Neutrophil (primary cell): ENCODE measurements around the gene SIGLEC12.

Source experiments
- H3K27ac ChIP-seq: fragments of 200-600 bp; sonication (generic); 2 replicates; pipeline ENCODE4 v1.5.1; 2016; ENCODE audit warnings: mild to moderate bottlenecking, moderate library complexity
- H3K27me3 ChIP-seq: fragments of 200-600 bp; sonication (generic); 2 replicates; pipeline ENCODE4 v1.6.0; 2016; ENCODE audit warnings: mild to moderate bottlenecking
- H3K36me3 ChIP-seq: fragments of 200-600 bp; sonication (generic); 2 replicates; pipeline ENCODE4 v1.5.1; 2017
- H3K4me1 ChIP-seq, 2 experiments: fragments of 200-600 bp in 1 of 2; sonication (generic) in 1 of 2; 1 replicate in 1 of 2; 2 replicates in 1 of 2; pipeline versions ENCODE4 v1.5.1 to v1.6.1; 2013 to 2016; ENCODE audit warnings: low read depth in 1 of 2, low read length in 1 of 2, mild to moderate bottlenecking in 1 of 2, moderate library complexity in 1 of 2; ENCODE audit not compliant: control insufficient read depth in 1 of 2, insufficient read depth in 1 of 2
- H3K4me3 ChIP-seq, 2 experiments: fragments of 200-600 bp in 1 of 2; sonication (generic) in 1 of 2; 1 replicate in 1 of 2; 2 replicates in 1 of 2; pipeline ENCODE4 v1.5.1; 2013 to 2016; ENCODE audit warnings: low read depth in 1 of 2, low read length in 1 of 2, mild to moderate bottlenecking in 1 of 2, moderate library complexity in 1 of 2
- H3K9me3 ChIP-seq: fragments of 200-600 bp; sonication (generic); 2 replicates; pipeline ENCODE4 v1.5.1; 2016
- CTCF ChIP-seq: fragments of 200-600 bp; sonication (generic); IDR thresholded peaks from 2 replicates; pipeline ENCODE4 v1.5.1; 2016; ENCODE audit warnings: antibody characterized with exemption

Gene SIGLEC12

GRCh38 chr19:51497666-51498065 is 3.9 kb downstream of the SIGLEC12 start:
- no peak for TF ChIP-seq CTCF
- Histone ChIP-seq H3K27me3 (no peaks in the 10 kb centered on the region), H3K4me3 (no peak overlapping the region), H3K9me3 (no peaks in the 10 kb centered on the region), H3K4me1 (peaks cover 16 to 22% of the 10 kb centered on the region in 2 experiments), H3K27ac (no peak overlapping the region), H3K36me3 (no peaks in the 10 kb centered on the region)

- Histone ChIP-seq H3K4me1 (peaks cover 0 to 5% of the 10 kb centered on the region in 2 experiments), H3K27ac (no peak overlapping the region), H3K4me3 (no peak overlapping the region), H3K36me3 (no peaks in the 10 kb centered on the region), H3K9me3 (no peaks in the 10 kb centered on the region), H3K27me3 (no peaks in the 10 kb centered on the region)
- TF ChIP-seq CTCF = no peak
Observed at GRCh38 chr19:51493776-51494175, 7.8 kb downstream of the SIGLEC12 start.

- no peaks in the 10 kb centered on the region for H3K9me3 ChIP-seq
Observed at GRCh38 chr19:51491586-51491985, 10.0 kb downstream of the SIGLEC12 start.

GRCh38 chr19:51490676-51491075 is 10.9 kb downstream of the SIGLEC12 start:
- Histone ChIP-seq H3K4me3 (no peak overlapping the region), H3K9me3 (no peaks in the 10 kb centered on the region), H3K27me3 (peaks cover 2% of the 10 kb centered on the region), H3K27ac (no peak overlapping the region), H3K4me1 (peaks cover 0 to 5% of the 10 kb centered on the region in 2 experiments), H3K36me3 (no peaks in the 10 kb centered on the region)
- no peak for TF ChIP-seq CTCF

More at GRCh38 chr19:51491586-51491985, 10.0 kb downstream of the SIGLEC12 start:
- H3K4me3 ChIP-seq = no peak overlapping the region
- peaks cover 0 to 5% of the 10 kb centered on the region in 2 experiments for H3K4me1 ChIP-seq
- no peaks in the 10 kb centered on the region for H3K36me3 ChIP-seq
- H3K27ac ChIP-seq = no peak overlapping the region
- no peak for TF ChIP-seq CTCF
- H3K27me3 ChIP-seq = no peaks in the 10 kb centered on the region

- H3K27ac ChIP-seq = no peak overlapping the region
- peaks cover 0 to 5% of the 10 kb centered on the region in 2 experiments for H3K4me1 ChIP-seq
- H3K9me3 ChIP-seq = no peaks in the 10 kb centered on the region
- no peak overlapping the region for H3K4me3 ChIP-seq
- TF ChIP-seq CTCF = no peak
- H3K36me3 ChIP-seq = no peaks in the 10 kb centered on the region
- peaks cover 18% of the 10 kb centered on the region for H3K27me3 ChIP-seq
Observed at GRCh38 chr19:51489113-51489512, 12.5 kb downstream of the SIGLEC12 start.

- Histone ChIP-seq H3K4me3 (no peak overlapping the region), H3K9me3 (no peaks in the 10 kb centered on the region), H3K27me3 (peaks cover 23% of the 10 kb centered on the region), H3K4me1 (peaks cover 0 to 2% of the 10 kb centered on the region in 2 experiments), H3K27ac (no peak overlapping the region), H3K36me3 (no peaks in the 10 kb centered on the region)
- no peak for TF ChIP-seq CTCF
Observed at GRCh38 chr19:51488491-51488890, 13.1 kb downstream of the SIGLEC12 start.
